Osteoblast (primary cell): Measurements from ENCODE around the gene CLK3. TPM values are rescaled to one million over a fixed set of nuclear protein-coding genes. Genes with fewer than 3 reads are reported as not detected.

Source experiments
- DNase-seq: peaks from one replicate; pipeline ENCODE4 v3.0.0; 2011; ENCODE audit warnings: low spot score, mixed read lengths; ENCODE audit not compliant: insufficient read length; ENCODE audit errors: missing footprints
- H2AFZ ChIP-seq: 2 replicates; pipeline ENCODE4 v1.6.0; 2011; ENCODE audit warnings: mild to moderate bottlenecking, low read length
- H3K27ac ChIP-seq: 2 replicates; pipeline ENCODE4 v1.5.1; 2011; ENCODE audit warnings: mild to moderate bottlenecking, low read depth, low read length, moderate library complexity
- H3K27me3 ChIP-seq: 2 replicates; pipeline ENCODE4 v1.6.0; 2012; ENCODE audit warnings: mild to moderate bottlenecking, control low read depth, inconsistent platforms, low read length, moderate library complexity; ENCODE audit not compliant: insufficient read depth
- H3K36me3 ChIP-seq: 2 replicates; pipeline ENCODE4 v1.5.1; 2011; ENCODE audit warnings: mild to moderate bottlenecking, low read length, control low read depth, moderate library complexity; ENCODE audit not compliant: insufficient read depth
- H3K4me1 ChIP-seq: 2 replicates; pipeline ENCODE4 v1.5.1; 2011; ENCODE audit warnings: mild to moderate bottlenecking, low read length, control low read depth, moderate library complexity; ENCODE audit not compliant: insufficient read depth
- H3K4me2 ChIP-seq: 2 replicates; pipeline ENCODE4 v1.6.0; 2011; ENCODE audit warnings: mild to moderate bottlenecking, low read length; ENCODE audit not compliant: insufficient read depth
- H3K4me3 ChIP-seq: fragments of 200-600 bp; sonication (generic); 3 replicates; pipeline ENCODE4 v1.5.1; 2012; ENCODE audit warnings: mild to moderate bottlenecking, low read length, inconsistent platforms; ENCODE audit not compliant: insufficient read depth
- H3K79me2 ChIP-seq: 2 replicates; pipeline ENCODE4 v1.6.0; 2012; ENCODE audit warnings: mild to moderate bottlenecking, low read length, control low read depth, inconsistent platforms; ENCODE audit not compliant: insufficient read depth
- H3K9me3 ChIP-seq: 2 replicates; pipeline ENCODE4 v1.5.1; 2011; ENCODE audit warnings: low read depth, low read length, control low read depth
- H4K20me1 ChIP-seq: 2 replicates; pipeline ENCODE4 v1.6.0; 2012; ENCODE audit warnings: mild to moderate bottlenecking, low read length, control low read depth; ENCODE audit not compliant: insufficient read depth
- CTCF ChIP-seq: IDR thresholded peaks from 2 replicates; pipeline ENCODE4 v1.5.1; 2011; ENCODE audit warnings: mild to moderate bottlenecking, low read depth, low read length, moderate library complexity; ENCODE audit errors: extremely low read depth
- total RNA-seq: library from RNA; depleted of rRNA; stranded (reverse); fragments of >200 nt; gene quantifications from 2 replicates; pipeline ENCODE4 v1.2.3, GENCODE V29; 2012

CLK3 gene
- 42.7 and 47.0 TPM in 2 replicates for total RNA-seq

DNA sequence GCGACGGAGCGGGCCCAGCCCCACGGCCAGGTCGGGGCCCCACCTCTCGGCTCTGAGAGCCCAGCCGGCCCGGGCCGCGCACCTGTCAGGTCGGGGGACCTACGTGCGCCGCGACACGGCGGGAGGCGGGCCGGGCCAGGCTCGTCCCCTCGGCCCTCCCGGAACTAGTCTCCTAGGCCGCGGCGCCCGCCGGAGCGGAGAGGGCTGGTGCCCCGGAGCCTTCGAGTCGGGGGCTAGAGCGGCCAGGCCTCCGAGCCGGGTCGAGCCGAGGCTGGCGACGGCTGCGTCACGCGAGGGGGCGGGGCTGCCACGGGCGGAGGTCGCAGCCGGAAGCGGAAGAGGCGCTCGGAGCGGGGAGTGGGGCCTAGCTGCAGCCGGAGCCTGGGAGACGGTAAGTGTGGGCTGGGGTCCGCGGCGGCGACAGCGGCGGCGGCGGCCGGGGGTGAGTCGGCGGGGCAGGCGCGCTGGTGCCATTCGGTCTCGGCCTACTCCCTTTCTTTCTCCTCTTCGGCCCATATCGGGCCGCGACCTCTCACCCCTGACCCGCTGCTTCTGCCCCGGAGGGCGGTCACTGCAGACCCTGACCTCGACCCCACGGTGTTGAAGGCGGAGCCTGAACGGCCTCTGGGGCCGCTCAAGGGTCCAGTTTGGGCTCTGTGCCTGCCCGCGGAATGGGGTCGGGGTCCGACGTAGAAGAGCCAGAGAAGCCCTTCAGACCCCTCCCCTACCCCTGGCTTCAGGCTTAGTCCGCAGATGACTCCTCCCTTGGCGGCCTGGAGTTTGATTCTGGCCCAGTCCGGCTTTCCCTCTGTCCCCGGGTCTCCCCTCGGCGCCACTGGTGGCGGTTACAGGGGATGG, at the start of gene CLK3:
TSS of gene CLK3 (plus strand) at position 329 of the 858 bp plus-strand sequence. CDS start 3,361 bp downstream, outside the sequence.
- H3K4me1 ChIP-seq = peaks cover 21% of the 10 kb centered on the region
- peak; percentile 100 for DNase-seq
- TF ChIP-seq CTCF = no peak
- peak within 1 kb of the TSS; percentile 87 for H3K4me3 ChIP-seq
- H3K9me3 ChIP-seq = no peaks in the 10 kb centered on the region
- H3K27ac ChIP-seq = peak within 1 kb of the TSS; percentile 88
- H3K4me2 ChIP-seq = peak within 1 kb of the TSS; percentile 85
- H2AFZ ChIP-seq = peak within 1 kb of the TSS; percentile 87
- H3K27me3 ChIP-seq = peaks cover 7% of the 10 kb centered on the region
- peaks cover 18% of the 10 kb centered on the region for H3K36me3 ChIP-seq
- H4K20me1 ChIP-seq = peaks cover 42% of the 10 kb centered on the region
- H3K79me2 ChIP-seq = peaks cover 56% of the 10 kb centered on the region

DNA sequence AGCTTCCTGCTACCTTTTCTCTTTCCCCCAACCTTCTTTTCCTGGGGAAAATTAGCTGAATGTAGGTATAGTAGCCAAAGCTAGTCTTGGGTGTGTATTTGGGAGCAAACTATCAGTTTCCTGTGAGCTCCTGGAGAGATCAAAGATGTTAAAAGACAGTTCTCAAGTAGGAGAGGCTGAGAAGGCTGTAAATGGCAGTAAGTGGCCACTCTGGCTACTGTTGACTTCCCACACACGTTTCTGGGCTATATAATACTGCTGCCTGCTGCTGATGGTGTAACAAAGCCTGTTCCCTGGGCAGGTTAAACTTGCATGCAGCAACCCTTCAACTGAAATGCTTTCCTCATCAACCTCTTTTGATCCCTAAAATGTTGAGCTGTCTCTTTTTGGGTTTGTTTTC, 47.0 kb upstream of the CLK3 start:
- Histone ChIP-seq H3K9me3 (no peaks in the 10 kb centered on the region), H3K36me3 (no peaks in the 10 kb centered on the region), H4K20me1 (peaks cover 15% of the 10 kb centered on the region), H3K27ac (no peak overlapping the region), H3K4me3 (no peak overlapping the region), H3K79me2 (no peaks in the 10 kb centered on the region), H2AFZ (no peak overlapping the region), H3K27me3 (no peaks in the 10 kb centered on the region), H3K4me2 (no peak overlapping the region), H3K4me1 (peaks cover 15% of the 10 kb centered on the region)
- DNase-seq = no peak
- TF ChIP-seq CTCF = no peak

DNA sequence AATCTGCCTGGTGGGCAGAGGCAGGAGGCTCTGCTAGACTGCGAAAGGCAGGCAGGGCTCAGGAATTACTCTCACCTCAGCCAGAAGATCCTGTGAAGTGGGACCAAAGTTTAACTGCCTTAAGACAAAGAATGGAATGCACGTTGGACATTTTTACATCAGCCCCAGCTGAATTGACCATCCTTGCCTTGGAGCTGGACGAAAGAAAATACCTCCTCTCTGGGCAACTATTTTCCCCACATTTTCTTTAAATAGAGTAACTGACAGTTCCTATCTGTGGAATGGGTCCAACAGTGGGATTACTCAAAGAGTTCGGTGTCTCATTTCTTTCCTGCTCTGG, 45.9 kb upstream of the CLK3 start:
- peaks cover 15% of the 10 kb centered on the region for H4K20me1 ChIP-seq
- no peaks in the 10 kb centered on the region for H3K36me3 ChIP-seq
- H3K4me3 ChIP-seq = no peak overlapping the region
- H3K79me2 ChIP-seq = no peaks in the 10 kb centered on the region
- no peak for DNase-seq
- H3K4me2 ChIP-seq = peak overlapping the region; percentile 8
- H3K27ac ChIP-seq = peak overlapping the region; percentile 48
- no peak for TF ChIP-seq CTCF
- H3K9me3 ChIP-seq = no peaks in the 10 kb centered on the region
- H2AFZ ChIP-seq = no peak overlapping the region
- peaks cover 21% of the 10 kb centered on the region for H3K4me1 ChIP-seq
- no peaks in the 10 kb centered on the region for H3K27me3 ChIP-seq

GRCh38 chr15:74571191-74571590, 44.4 kb upstream of the CLK3 start:
- H3K27me3 ChIP-seq = no peaks in the 10 kb centered on the region
- no peak overlapping the region for H3K27ac ChIP-seq
- no peak overlapping the region for H3K4me2 ChIP-seq

More at GRCh38 chr15:74571191-74571590, 44.4 kb upstream of the CLK3 start:
- Histone ChIP-seq H3K36me3 (no peaks in the 10 kb centered on the region), H3K79me2 (no peaks in the 10 kb centered on the region), H3K4me1 (peaks cover 21% of the 10 kb centered on the region), H3K9me3 (no peaks in the 10 kb centered on the region), H3K4me3 (no peak overlapping the region), H4K20me1 (peaks cover 11% of the 10 kb centered on the region), H2AFZ (no peak overlapping the region)
- no peak for TF ChIP-seq CTCF
- no peak for DNase-seq
